GM18508 (cell line): Measurements from ENCODE around the gene MAB21L4.

ENCODE experiments used
- ATAC-seq: cut with Tn5 transposase; IDR thresholded peaks from one replicate; pipeline ENCODE4 v1.9.1; 2021; ENCODE audit warnings: moderate number of reproducible peaks; ENCODE audit not compliant: insufficient read depth, unreplicated experiment

Gene MAB21L4

DNA sequence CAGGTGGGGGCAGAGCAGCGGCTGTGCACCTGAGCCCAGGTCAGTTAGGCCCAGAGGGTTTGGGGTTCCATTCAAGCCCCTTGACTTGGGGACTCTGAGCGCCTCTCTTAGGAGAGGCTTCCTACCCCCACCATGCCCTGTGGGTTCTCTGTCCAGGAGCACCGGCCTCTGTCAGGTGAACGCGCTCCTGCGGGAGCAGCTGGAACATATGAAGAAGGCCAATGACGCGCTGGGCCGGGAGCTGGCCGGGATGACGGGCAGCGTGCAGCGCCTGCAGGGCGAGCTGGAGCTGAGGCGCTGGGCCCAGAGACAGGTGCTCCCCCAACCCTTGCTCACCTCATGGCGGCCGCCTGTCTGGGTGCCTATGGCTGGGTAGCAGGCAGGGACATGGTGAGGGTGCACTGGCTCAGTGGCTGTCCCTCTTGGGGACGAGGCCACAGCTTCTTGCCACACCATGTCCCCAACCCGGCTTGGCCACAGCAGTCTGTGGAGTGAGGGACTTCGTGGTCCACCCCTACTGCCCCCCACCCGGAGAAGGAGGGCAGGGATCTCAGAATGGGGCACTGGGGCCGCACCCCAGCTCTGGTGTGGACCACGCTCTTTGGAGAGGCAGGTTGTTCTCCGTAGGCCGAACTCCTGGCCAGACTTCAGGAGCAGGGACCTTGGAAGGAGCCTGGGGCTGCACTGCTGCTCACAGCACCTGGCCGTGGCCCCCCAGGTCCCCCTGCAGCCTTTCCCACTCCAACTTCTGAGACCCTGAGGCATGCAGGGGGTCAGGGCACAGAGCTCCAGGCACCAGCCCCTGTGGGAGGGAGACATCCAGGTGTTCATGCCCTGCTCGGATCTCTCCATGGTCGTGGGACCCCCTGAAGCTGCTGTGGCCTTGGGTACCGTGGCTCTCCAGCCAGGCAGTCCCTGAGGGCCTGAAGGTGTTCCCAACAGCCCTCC, 29.9 kb upstream of the MAB21L4 start:
- ATAC-seq = no peak

DNA sequence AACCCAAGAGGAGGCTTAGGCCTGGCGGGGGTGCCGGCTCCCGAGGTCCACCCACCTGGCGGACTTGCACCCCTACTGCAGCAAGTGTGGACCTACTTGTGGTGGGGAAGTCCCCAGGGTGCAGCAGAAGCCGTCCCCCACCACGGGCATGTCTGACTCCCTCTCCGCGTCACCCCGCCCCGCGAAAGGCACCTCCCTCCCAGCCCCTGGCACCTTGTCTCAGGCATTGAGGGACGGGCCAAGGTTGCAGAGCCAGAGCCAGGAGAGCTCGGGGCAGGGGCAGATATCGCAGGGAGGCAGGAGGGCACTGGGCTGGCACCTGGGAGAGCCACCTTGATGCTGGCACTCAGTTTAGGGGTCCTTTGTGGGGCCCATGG, 29.2 kb upstream of the MAB21L4 start:
- no peak for ATAC-seq

DNA sequence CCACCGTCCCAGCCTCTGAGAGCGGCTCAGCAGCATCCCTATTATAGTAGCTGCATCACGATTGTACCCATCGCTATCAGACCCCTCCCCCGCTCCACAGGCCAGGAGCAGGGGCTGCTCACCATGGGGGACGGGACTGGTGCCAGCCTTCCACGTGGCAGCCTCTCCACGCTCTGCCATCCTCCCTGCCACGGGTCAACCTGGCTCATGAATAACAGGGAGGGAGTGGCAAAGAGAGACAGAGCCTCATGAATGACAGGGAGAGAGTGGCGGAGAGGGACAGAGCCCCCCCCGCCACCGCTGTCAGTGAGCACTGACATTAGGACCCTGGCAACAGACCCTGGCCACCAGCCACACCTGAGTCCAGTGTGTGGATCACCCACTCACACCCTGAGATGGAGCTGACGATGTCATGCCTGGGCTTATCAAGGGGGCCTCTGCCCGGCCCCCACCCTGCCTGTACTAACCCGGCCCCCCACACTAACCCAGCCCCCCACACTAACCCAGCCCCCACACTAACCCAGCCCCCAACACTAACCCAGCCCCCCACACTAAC, 27.1 kb upstream of the MAB21L4 start:
- no peak for ATAC-seq

DNA sequence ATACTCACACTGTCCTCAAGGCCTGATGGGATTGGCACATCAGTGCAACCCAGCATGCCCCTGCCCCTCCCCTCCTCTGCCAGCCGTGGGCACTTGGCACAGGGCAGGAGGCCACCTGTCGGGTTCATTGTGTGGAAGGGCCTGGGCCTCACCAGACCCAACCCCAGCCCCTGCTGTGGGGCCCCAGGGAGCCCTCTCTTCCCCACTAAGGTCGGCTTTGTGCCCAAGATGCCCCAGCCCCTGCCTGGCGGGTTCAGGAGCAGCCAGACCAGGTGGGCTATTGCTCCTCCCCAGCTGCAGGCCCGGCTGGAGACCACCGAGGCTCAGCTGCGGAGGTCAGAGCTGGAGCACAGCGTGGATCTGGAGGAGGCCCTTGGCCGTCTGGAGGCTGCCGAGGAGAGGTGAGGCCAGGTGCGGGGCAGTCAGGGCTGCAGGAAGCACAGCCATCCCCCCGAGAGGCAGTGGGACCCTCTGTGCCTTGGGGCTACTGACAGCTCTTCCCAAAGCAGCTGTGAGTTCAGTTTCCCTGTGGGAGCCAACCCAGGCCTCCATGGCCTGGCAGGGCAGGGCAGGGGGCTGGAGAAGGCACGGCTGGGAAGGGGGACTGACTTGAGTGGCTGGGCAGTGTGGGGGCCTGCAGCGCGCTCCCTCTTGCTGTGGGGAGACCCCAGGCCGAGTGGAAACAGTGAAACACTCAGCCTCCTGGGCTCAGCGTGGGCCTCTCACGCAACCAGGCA, 26.5 kb upstream of the MAB21L4 start:
- no peak for ATAC-seq

DNA sequence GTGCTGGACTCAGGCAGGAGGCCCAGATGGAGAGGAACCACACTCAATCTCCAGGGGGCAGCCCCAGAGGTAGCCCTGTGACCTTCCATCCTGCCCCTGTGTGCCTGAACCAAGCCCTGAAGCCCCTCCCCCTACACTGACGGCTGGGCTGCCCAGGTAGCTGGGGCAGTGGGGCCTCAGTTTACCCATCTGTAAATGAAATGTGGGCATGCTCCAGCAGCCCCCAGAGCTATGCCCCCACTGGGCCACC, 26.0 kb upstream of the MAB21L4 start:
- ATAC-seq = no peak

DNA sequence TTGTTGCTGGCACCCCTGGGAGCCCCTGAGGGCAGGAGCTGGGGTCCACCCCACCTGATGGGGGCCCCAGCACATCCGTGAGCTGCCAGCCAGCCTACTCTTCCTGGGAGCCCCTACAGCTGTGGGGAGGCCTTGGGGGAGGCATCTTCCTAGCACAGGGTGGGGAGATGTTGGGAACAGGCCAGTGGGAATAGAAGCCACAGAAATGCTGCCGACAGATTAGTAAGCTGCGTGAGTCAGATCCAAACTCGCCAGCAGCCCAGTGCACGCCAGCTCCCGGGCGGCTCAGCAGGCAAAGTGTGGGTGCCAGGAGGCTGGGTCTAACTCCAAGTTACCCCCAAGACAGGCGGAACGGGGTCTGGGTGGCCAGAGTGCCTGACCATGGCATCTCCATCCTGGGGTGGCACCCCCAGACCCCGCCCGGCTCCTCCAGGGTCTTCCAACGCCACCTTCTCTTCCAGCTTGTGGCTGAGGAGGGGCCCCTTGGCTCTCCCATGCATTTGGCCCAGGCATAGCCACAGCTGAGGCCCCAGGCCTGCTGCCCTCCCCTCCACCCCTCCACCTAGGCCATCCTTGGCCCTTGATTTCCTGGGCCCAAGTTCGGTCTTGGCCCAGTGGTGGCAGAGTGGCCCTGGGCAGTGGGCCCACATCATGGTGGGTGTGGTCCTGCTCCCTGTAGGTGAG, 25.5 kb upstream of the MAB21L4 start:
- no peak for ATAC-seq

DNA sequence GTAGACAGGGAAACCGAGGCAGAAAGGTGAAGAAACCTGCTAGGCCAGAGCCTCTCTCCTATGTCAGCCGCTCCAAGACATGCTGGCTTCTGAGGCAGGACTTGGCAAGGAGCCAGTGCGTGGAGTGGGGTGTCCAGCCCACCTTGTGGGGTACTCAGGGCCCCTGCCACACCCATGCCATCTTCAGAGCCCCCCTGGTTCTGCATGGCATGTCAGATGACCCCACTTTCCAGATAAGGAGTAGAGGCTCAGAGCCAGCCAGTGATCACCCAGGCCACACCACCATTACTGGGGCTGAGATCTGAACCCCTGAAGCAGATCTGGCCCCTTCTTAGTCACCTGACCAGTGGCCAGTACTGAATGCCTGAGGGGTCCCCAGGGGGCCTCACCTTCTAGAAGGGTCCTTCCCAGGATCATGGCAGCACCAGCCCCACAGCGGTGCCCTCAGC, 24.9 kb upstream of the MAB21L4 start:
- ATAC-seq = no peak

DNA sequence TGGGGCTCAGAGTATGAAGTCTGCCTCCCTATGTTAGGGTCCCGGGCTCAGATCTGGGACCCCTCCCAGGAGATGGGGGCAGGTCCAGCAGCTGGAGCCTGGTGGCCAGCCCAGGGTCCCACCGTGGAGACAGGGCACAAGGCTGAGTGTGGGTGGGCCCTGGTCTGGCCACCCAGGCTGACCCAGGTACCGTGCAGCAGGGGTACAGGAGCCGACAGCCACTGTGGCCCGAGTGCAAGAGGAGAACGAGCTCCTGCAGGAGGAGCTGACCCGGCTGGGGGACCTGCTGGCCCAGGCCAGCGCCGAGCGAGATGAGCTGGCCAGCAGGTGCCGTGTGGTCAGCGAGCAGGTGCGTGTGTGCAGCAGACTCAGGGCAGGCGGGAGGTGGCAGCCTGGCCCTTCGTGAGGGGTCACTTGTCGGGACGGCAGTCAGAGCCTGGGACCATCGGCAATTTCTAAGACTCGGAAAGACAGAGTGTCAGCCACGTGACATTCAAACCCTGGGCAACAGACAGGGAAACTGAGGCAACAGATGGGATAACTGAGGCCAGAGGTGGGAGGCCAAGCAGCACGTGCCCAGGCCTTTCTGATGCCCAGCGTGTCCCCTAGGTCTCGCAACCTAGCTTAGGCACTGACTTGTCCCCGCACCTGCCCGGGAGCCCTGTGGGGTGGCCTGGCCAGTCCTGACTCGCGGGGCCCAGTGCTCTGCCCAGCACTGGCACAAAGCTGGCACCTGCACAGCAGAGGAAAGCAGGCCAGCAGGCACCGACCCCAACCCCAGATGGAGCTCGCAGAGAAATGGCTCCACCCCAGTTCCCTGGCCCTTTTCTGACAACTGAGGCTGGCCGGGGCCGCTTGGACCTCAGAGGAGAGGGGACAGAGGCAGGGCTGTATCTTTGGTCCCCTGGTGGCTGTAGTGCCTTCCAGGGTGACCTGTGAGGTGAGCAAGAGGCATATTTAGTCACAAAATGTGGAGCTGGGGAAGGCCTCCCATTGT, 24.1 kb upstream of the MAB21L4 start:
- no peak for ATAC-seq

DNA sequence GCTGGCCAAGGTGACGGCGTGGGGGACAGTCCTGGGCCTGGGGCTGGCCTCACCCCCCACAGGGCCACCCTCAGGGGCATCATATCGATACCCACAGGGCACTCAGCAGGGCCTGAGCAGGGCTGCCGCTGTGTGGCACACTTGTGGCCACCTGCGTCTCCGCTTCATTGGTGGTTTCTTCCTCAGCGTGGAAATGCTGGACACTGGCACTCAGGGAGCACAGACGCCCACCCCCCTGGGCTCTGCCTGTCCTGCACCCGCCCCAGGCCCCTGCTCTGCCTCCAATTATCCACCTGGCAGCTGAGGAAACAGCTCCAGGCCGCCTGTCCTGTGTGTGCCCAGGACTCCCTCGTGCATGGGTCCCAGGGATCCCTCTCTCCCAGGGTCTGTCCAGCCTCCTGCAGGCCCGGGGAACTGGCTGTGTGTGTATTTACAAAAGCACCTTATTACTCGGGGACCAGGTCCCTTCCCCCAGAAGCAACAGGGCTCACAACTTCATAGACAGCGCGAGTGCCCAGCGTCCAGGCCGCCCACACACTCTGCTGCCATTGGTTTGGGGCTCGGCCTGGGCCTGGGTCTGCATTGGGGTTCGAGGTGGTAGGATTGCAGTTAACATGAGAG, 23.3 kb upstream of the MAB21L4 start:
- no peak for ATAC-seq

DNA sequence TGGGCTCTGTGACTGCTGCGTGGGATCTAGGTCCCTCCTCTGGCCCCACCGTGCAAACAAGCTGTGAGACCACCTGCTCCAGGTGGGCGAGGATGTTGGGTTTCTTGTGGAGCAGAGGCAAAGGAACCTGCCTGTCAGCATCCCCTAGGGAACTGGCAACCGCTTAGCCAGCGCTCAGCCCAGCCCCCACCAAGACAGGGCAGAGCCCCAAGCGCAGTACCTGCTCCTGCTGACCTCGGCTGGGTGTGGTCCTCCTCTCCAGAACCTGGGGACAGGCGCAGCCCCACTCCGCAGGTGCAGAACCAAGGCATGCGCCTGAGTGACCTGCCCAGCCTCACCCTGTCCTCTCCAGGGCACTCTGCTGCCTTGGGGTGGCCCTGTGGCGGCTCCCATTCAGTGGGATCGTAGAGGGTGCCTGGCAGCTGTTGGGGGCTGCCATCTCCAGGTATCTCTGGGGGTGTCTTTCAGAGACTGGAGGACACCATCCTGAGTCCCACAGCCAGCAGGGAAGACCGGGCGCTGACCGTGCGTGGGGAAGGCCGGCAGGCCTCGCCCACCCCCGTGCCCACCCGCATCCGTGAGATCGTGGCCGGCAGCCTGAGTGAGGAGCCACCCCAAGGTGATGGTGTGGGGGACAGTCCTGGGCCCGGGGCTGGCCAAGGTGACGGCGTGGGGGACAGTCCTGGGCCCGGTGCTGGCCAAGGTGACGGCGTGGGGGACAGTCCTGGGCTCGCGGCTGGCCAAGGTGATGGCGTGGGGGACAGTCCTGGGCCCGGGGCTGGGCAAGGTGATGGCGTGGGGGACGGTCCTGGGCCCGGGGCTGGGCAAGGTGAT, 22.5 kb upstream of the MAB21L4 start:
- ATAC-seq = no peak

DNA sequence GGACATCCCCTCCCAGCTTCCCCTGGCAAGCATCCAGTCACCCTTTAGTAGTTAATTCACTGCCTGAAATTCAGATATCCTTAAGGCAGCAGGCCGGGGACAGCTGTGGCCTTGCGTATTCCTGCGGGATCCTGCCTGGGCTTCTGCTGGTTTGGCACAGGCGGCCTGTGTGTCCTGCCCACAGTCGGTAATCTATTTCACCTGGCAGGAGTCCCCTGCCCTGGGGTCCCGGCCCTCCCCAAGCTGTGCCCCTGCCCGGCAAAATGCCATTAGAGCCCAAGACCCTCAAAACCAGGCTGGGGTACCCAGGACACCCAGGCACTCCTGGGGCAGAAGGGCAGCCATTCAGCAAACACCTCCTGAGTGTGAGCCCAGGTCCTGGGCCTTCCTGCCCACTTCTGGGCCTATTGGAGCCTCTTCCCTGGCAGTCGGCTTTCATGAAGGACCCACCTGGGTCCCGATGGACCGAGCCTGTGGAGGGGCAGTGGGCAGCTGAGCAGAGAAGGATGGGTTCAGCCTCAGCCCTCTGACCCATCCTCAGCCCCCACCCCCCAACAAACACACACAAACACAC, 21.8 kb upstream of the MAB21L4 start:
- no peak for ATAC-seq

DNA sequence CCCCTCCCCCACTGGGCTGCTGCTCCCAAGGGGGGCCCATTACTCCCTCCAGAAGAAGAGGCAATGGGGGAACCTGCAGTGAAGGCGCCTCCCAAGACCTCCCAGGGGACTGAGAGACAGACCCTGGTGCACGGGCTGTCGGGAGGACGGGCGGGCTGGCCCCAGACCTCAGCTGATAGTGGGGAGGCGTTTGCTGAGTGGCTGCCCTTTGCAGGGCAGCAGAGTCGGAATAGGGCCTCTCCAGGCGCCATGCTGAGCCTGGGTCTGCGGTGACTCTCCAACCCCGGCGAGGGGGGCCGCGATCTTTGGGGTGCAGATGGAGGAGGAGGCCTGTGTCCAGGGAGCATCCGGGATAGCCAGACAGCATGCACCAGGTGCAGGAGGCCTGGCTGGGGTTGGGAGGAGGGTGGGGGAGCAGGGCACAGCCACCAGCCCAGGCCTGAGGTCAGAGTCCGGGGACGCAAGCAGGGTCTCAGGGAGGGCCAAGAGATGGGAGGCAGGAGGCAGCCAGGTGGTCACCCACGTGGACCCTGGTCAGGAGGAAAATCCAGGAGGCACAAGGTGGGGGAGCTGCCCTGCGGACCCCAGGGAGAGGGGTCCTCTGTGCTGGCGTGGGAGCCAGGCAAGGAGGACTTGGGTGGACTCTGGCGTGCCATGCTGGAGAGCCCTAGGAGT, 21.2 kb upstream of the MAB21L4 start:
- no peak for ATAC-seq

DNA sequence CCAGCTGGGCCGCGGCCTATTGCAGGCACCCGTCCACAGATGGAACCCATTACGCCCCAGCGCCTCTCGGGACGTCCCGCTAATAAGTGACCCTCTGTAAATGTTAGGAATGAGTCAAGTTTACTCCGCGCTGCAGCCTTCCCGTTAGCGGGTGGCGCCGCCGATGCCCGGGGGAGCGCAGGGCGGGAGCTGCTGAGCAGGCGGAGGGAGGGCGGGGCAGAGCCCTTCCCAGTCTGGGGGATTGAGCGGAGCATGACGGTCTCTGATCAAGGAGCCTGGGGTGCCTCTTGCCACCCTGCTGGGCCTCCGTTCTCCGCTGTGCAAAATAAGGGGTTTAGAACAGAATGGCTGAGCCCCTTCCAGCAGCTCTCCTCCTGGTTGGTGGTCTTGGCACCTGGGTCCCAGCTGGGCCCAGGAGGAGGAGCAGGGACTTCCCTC, 20.6 kb upstream of the MAB21L4 start:
- no peak for ATAC-seq

DNA sequence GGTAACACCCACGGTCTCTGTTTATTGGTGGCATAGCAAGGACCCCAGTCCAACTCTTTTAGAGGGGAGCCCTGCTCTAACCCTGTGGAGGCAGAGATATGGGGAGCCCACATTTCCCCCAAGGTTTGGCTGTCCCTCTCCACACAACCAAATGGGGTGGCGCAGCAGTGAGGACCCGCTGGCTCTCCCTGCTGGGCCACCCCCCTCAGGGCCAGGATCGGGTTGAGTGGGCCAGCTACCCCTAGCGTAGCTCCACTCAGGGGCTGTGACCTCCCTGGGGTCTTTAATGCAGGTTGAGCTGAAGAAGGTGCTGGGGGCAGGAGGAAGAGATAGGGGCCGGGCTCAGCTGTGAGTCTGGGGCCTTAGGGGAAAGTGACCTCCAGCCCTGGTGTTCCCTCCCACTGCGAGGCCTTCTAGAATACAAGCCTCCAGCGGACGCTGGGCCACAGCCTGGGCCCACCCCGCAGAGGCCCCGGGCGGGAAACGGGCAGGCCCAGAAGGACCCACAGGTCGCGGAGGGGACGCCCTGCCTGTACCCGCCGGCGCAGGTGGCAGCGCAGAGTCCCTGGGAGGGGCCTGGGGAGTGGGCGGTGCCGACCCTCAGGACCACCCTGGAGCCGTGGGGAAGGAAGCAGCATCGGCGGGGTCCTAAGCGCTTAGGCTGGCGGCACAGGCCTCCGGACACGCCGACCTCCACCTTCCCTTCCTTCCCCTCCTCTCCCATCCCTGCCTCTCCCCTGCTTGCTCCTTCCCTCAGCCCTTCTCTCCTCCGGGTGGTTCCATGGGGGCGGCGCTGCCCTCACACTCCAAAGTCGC, 19.8 kb upstream of the MAB21L4 start:
- ATAC-seq = no peak

DNA sequence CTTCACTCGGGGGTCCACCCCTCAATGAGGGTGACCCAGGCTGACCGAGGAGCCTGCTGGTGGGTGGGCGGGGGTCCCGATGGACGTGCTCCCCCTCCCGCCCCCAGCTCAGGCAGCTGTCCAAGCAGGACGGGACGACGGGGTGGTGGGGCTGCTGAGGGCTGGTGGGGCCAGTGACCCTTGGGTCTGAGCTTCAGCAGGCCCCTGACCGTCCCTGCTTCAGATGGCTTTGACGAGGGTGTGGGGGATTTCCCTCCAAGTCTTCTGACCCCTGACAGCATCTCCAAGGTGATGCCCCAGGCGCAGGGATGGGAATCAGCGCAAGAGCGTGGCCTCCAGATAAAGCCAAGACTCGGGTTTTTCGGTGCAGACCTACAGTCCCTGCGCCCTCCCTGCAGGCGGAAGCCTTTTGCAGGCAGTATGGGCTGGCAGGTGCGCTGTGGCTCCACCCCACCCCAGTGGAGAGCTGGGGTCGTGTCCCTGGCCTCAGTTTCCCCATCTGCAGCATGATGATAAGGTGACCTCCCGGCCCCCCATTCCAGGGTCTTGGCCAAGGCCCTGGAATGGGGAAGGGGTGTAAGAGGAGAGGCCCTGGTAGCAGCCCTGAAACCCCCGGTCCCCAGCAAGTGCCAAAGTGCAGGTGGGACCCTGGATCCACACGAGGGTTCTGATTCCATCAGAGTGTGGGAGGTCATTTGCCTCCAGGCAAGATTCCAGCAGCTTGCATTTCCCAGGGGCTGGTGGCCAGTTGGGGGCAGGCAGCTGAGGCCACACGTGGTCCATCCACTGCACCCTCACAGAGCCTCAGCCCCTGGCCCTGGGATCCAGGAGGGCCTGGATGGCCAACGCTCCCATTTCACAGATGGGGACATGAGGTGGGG, 18.9 kb upstream of the MAB21L4 start:
- ATAC-seq = no peak
